NCI-H2196 treated with DMSO at 0.1 percent for 48 hours (cell line): ENCODE results near the gene YES1.

Source experiments
- DNase-seq: peaks from one replicate; lab custom pipeline; 2025; ENCODE audit not compliant: unreplicated experiment; lab: John Stamatoyannopoulos, UW

The YES1 gene

DNA sequence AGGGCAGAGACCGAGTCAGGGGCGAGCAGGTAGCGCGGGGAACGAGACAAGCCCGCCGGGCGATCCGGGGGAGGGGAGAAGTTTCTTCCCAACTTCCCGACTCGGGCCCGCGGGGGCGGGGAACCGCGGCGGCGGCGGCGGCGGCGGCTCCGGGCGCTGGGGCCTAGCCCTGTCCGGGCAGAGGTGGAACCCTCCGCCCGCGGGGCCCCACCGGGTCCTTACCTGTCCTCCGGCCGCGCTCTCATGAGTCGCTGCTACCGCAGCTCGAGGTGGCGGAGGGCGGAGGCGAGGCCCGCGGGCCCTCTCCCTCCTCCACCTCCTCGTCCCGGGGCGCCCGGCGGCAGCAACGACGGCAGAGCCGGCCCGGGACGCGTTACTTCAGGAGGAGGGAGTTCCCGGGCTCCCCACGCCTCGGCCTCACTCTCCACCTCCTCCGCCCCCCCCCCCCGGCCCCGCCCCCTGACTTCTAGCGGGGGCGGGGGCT, at the start of gene YES1:
Gene YES1, minus strand, starts transcription at position 351 of the 484 bp plus-strand sequence. CDS start 55,415 bp downstream, outside the sequence.
- DNase-seq, result no peak

GRCh38 chr18:857986-858385, 45.9 kb upstream of the YES1 start:
- DNase-seq, result no peak

DNA sequence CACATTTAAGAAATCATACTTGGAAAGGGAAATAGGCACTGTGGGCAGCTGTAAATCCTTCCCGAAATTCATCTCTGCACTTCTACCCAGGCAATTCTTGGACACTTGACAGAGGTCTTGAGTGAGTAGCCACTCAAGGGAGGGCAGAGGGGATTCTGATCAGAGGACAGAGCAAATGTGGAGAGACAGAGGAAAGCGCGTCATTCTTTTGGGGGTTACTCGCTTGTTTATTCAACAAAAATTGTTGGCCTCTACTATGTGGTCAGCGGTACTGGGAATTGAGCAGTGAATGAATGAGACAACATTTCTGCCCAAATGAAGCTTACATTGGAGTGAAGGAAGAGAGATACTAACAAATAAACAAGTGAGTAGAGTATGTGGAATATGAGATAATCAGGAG, 41.4 kb upstream of the YES1 start:
- DNase-seq, result no peak

- DNase-seq, result no peak
These were observed 38.9 kb upstream of the YES1 start for GRCh38 chr18:850960-851359.

DNA sequence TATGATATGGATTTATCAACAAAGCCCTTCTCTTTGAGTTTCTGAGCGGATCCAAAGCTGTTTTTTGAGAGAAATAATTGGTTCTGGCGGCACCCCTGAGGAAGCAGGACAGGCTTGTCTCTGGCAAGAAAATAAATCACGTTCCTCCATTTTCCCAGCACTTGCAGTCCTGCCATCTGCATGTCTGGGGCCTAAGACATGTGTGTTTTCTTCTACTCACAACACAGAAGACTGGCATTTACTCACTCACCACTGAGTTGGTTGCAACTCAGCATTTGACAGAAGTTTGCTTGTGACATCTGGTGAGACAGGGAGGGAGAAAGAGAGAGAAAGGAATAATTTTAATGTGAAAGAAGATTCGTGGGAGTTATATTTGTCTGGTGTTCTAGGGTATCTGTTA, 37.0 kb upstream of the YES1 start:
- DNase-seq, result no peak

DNA sequence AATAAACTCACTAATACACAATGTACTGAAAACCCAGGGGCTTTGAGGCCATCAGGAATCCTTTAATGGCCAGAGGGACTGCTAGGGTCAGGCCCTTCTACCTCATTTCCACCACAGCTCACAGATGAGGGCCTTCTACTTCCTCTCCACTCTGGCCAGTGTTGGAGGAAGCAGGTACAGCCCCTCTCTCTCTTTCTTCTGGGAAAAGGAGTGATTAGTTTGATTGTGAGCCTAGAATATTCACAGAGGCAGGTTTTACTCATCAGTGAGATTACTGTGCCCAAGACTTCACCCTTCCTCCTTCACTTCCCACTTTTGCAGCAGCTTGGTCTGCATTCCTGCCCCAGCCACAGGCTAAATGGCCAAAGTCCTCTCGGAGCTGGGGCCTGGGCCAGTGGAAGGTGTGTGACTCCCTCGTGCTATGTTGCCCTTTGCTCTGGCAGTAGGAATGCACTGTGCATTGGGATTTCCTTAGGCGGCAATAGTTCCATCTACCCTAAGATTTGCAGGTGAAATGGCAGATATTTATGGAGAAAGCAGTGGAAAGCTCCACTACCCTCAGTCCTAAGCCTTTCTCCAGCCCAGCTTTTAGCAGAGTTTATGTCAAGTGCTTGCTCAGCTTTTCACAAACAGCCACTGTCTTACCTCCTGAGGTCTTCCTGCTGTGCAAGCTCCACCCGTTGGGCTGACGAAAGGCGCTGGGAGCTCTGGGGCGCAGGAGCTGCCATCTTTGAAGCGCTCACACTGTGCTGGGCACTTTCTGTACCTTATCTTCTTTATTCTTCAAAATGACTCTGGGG, 36.2 kb upstream of the YES1 start:
- no peak for DNase-seq

DNA sequence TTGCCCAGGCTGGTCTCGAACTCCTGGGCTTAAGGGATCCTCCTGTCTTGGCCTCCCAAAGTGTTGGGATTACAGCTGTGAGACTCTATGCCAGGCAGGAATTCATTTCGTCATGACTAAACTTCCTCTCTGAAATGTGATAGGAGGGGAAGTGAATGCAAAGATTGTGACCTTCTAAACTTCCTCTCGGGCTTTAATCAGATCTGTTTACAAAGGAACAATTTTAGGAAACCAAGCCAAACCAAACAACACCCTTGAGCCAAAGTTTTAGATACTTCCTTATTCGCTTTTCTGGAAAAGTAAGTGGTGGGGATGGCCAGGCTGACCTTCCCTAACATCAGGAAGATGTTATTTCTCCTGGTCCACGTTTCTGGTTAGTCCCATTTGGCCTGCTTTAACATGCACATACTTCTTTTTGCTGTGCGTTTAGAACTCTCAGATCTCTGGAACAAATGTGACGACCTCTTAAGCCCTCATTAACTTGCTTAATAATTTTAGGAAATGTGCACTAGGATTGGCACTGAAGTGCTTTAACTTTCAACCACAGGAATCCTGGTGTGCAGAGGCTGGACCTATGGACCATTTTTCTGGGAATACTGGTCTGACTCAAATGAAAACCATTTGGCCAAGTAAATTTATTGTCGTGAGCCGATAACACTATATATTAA, 33.2 kb upstream of the YES1 start:
- DNase-seq, result no peak

- no peak for DNase-seq
These were observed 29.8 kb upstream of the YES1 start for GRCh38 chr18:841647-842370.

DNA sequence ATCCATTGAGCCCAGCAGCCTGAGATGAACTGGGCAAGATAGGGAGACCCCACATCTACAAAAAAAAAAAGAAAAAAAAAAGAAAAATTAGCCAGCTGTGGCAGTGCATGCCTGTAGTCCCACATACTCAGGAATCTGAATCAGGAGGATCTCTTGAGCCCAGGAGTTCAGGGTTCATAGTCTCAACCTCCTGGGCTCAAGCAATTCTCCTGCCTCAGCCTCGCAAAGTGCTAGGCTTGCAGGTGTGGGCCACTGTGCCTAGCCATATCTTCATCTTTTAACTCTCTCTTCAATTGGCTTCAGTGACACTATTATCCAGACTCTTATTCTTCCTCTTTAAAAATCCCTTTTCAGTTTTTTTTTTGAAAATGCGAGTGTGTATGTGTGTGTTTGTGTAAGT, 28.5 kb upstream of the YES1 start:
- DNase-seq, result no peak

- no peak for DNase-seq
These were observed 28.0 kb upstream of the YES1 start for GRCh38 chr18:840023-840408.

- peak; percentile 56 for DNase-seq
These were observed 27.4 kb upstream of the YES1 start for GRCh38 chr18:839224-840022.

- DNase-seq, result no peak
These were observed 25.9 kb upstream of the YES1 start for GRCh38 chr18:837922-838321.

DNA sequence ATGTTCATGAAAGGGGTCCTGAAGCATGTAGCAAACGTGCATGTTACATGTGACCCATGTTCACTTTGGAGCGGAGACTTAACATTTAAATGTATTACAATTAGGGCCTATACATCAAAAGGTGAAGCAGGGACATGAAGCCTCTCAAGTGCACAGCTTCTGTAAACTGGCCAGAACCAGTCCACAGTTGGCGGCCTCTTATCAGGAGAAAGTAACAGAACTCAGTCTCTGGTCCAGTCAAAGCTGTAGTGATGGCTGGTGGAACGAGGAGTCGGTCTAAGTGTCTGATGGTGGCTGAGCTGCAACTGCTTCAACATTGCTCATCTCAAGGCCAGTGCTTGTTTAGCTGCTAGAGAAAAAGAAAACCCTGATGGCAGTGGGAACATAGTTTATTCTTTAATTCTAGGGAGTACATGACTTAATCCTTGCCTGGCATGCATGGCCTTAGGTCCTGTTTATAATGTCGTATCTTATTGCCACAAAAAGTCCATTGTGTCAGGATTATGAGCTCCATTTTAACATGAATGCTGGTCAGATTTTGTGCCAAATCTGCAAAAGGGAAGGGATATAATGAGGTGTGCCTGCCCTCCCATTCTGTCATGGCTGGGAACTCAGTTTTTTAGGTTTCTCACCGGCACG, 22.2 kb upstream of the YES1 start:
- DNase-seq, result no peak

GRCh38 chr18:833197-833596, 21.2 kb upstream of the YES1 start:
- DNase-seq, result no peak

DNA sequence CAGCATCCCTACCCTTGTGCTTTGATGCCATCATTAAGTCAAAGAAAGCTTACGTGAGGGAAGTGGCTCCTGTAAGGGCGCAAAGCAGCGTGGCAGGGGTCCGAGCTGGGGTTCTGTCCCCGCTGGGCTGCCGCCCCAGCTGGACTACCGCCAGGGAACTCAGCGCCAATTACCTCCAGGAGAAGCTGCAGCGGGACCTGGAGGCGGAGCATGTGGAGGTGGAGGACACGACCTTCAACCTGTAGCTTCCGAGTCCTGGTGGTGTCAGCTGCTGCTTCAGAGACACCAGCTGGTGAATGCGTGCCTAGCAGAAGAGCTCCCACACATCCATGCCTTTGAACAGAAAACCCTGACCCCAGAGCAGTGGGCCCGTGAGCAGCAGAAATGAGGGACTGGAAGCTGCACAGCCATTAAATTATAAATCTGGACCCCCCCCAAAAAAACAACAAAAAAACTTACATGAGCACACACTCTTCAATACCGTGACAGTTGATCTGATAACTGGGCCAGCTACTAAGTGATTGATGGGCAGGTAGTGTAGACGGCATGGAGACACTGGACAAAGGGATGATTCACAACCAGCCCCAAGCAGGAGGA, 20.1 kb upstream of the YES1 start:
- DNase-seq, result no peak

DNA sequence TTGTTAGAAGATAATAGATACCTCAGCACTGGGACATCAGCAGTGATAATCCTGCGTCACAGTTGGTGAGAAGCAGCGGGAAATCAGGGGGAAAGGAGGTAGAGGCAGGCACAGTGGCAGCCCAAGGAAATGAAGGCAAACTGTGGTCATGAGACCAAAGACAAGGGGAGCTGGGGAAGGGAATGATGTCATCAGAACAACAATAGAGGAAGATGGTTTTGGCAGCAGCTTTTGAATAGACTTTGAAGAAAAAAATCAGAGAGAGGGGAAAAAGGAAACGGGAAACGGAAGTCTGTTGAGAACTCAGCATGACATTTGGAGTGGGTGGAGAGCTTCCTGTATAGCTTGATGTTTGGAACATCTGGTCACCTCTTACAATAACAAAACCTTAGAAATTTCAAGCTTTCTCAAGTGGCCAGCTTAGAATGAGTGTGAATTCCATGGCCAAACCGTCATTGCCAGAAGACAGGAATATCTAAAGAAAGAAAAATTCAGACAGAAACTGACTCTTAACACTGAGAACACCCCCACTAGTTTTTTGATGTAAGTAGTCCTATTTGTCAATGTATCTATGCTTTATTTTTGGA, 18.4 kb upstream of the YES1 start:
- DNase-seq, result no peak

- DNase-seq, result no peak
These were observed 17.4 kb upstream of the YES1 start for GRCh38 chr18:829432-829831.

DNA sequence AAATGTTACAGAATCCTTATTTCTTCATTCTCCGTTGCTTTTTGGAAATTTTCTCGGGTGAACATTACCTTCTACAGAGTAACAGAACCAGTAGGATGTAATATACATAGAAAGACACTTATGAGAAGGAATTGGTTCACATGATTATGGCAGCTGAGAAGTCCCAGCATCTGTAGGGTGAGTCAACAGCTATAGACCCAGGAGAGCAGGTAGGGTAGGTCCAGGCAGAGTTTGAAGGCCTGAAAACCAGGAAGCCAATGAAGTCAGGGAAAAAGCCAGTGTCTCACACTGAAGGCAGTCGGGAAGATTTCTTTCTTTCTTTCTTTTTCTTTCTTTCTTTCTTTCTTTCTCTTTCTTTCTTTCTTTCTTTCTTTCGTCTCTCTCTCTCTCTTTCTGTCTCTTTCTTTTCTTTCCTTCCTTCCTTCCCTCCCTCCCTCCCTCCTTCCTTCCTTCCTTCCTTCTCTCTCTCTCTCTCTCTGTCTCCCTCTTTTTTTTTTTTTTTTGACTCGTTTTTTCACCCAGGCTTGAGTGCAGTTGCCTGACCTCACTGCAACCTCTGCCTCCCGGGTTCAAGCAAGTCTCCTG, 15.1 kb upstream of the YES1 start:
- DNase-seq, result no peak

GRCh38 chr18:825891-826585, 14.0 kb upstream of the YES1 start:
- DNase-seq, result no peak
